Measurements from ENCODE around the gene HSPB7.
"Not testable (repeated sequence)": the region's sequence is repeated elsewhere in the genome, so short reads cannot be mapped to it uniquely, and the experiment has no call there.

HSPB7 gene

GRCh38 chr1:16006552-16007485, 11.0 kb downstream of the HSPB7 start:
- DNase-seq (ENCODE audit: low read depth), result peak; percentile 55

GRCh38 chr1:16006010-16006409, 11.8 kb downstream of the HSPB7 start:
- DNase-seq (ENCODE audit: low read depth), result no peak

GRCh38 chr1:16005597-16005996, 12.2 kb downstream of the HSPB7 start:
- DNase-seq (ENCODE audit: low read depth), result no peak

GRCh38 chr1:16001274-16001673, 16.6 kb downstream of the HSPB7 start:
- DNase-seq (ENCODE audit: low read depth), result not testable (repeated sequence)

- no peak for DNase-seq (ENCODE audit: low read depth)
These were observed 18.9 kb downstream of the HSPB7 start for GRCh38 chr1:15998929-15999328.

GRCh38 chr1:15997637-15998280, 20.1 kb downstream of the HSPB7 start:
- DNase-seq (ENCODE audit: low read depth), result no peak

GRCh38 chr1:15997076-15997585, 20.7 kb downstream of the HSPB7 start:
- no peak for DNase-seq (ENCODE audit: low read depth)

GRCh38 chr1:15994590-15995351, 23.1 kb downstream of the HSPB7 start:
- peak; percentile 73 for DNase-seq (ENCODE audit: low read depth)

- DNase-seq (ENCODE audit: low read depth), result no peak
These were observed 23.8 kb downstream of the HSPB7 start for GRCh38 chr1:15994081-15994480.

- no peak for DNase-seq (ENCODE audit: low read depth)
These were observed 24.2 kb downstream of the HSPB7 start for GRCh38 chr1:15993666-15994065.

- DNase-seq (ENCODE audit: low read depth), result no peak
These were observed 25.0 kb downstream of the HSPB7 start for GRCh38 chr1:15992582-15993500.

GRCh38 chr1:15992187-15992553, 25.7 kb downstream of the HSPB7 start:
- no peak for DNase-seq (ENCODE audit: low read depth)

GRCh38 chr1:15991427-15992186, 26.2 kb downstream of the HSPB7 start:
- DNase-seq (ENCODE audit: low read depth), result no peak

- DNase-seq (ENCODE audit: low read depth), result no peak
These were observed 28.1 kb downstream of the HSPB7 start for GRCh38 chr1:15989776-15990175.

- no peak for DNase-seq (ENCODE audit: low read depth)
These were observed 28.7 kb downstream of the HSPB7 start for GRCh38 chr1:15988856-15989736.

- DNase-seq (ENCODE audit: low read depth), result peak; percentile 64
These were observed 32.1 kb downstream of the HSPB7 start for GRCh38 chr1:15985611-15986297.

GRCh38 chr1:15983275-15983674, 34.6 kb downstream of the HSPB7 start:
- no peak for DNase-seq (ENCODE audit: low read depth)

- DNase-seq (ENCODE audit: low read depth), result no peak
These were observed 36.2 kb downstream of the HSPB7 start for GRCh38 chr1:15981679-15982078.

- not testable (repeated sequence) for DNase-seq (ENCODE audit: low read depth)
These were observed 39.9 kb downstream of the HSPB7 start for GRCh38 chr1:15977947-15978346.
